ENCODE measurements around the gene RHOT2. TPM values are rescaled to one million over a fixed set of nuclear protein-coding genes. Genes with fewer than 3 reads are reported as not detected.

RHOT2 gene
- total and polyA plus RNA-seq, 2 donors, result 39.3 to 252 TPM

GRCh38 chr16:706189-707061, 38.5 kb downstream of the RHOT2 start:
- Histone ChIP-seq H3K36me3 (ENCODE audit: control insufficient read depth in 2 of 2, insufficient read depth in 2 of 2, low read length in 1 of 2) (no peaks in the 10 kb centered on the region), H3K4me1 (ENCODE audit: control insufficient read depth in 2 of 2, insufficient read depth in 2 of 2, low read length in 2 of 2) (peaks cover 0 to 6% of the 10 kb centered on the region in 2 donors), H3K9me3 (ENCODE audit: control insufficient read depth in 2 of 2, insufficient read depth in 1 of 2, low read length in 1 of 2) (peaks cover 0 to 1% of the 10 kb centered on the region in 2 donors), H3K27ac (ENCODE audit: low read depth in 1 of 2, low read length in 1 of 2) (no peak overlapping the region), H3K27me3 (ENCODE audit: control insufficient read depth in 2 of 2, insufficient read depth in 1 of 2, low read length in 1 of 2) (peaks cover 62 to 95% of the 10 kb centered on the region in 2 donors), H3K4me3 (ENCODE audit: low read length in 2 of 2) (peak overlapping the region in 1 of 2 donors; percentile 38)
- WGBS, result 8% methylated on average over 49 of the region's 49 CpGs
- no peak for DNase-seq (ENCODE audit: low read depth in 6 of 9, low spot score in 9 of 9)

- H3K4me3 ChIP-seq (ENCODE audit: low read length in 2 of 2), result no peak overlapping the region
- H3K27ac ChIP-seq (ENCODE audit: low read depth in 1 of 2, low read length in 1 of 2), result no peak overlapping the region
- H3K4me1 ChIP-seq (ENCODE audit: control insufficient read depth in 2 of 2, insufficient read depth in 2 of 2, low read length in 2 of 2), result peaks cover 0 to 6% of the 10 kb centered on the region in 2 donors
- H3K27me3 ChIP-seq (ENCODE audit: control insufficient read depth in 2 of 2, insufficient read depth in 1 of 2, low read length in 1 of 2), result peaks cover 55 to 93% of the 10 kb centered on the region in 2 donors
- H3K9me3 ChIP-seq (ENCODE audit: control insufficient read depth in 2 of 2, insufficient read depth in 1 of 2, low read length in 1 of 2), result peaks cover 0 to 1% of the 10 kb centered on the region in 2 donors
- DNase-seq (ENCODE audit: low read depth in 6 of 9, low spot score in 9 of 9), result no peak
- WGBS, result 55% methylated on average over 14 of the region's 14 CpGs
- no peaks in the 10 kb centered on the region for H3K36me3 ChIP-seq (ENCODE audit: control insufficient read depth in 2 of 2, insufficient read depth in 2 of 2, low read length in 1 of 2)
These were observed 39.2 kb downstream of the RHOT2 start for GRCh38 chr16:707062-707538.

DNA sequence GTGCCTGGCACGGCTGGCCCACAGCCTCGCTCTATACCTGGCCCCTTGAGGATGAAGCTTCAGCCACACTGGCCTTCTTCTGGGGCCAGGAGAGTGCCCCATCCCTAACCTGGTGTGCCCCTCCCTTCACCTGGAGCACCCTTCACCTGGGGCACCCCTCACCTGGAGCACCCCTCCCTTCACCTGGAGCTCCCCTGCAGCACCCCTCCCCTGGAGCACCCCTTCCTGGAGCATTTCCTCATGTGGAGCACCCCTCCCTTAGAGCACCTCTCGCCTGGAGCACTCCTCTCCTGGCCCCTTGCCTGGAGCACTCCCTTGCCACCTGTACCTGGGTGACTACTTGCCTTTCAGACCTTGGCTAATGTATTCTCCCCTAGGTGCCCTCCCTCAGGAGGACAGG, 40.1 kb downstream of the RHOT2 start:
- WGBS, result 63% methylated on average over 3 of the region's 3 CpGs
- Histone ChIP-seq H3K4me1 (ENCODE audit: control insufficient read depth in 2 of 2, insufficient read depth in 2 of 2, low read length in 2 of 2) (peaks cover 0 to 6% of the 10 kb centered on the region in 2 donors), H3K27me3 (ENCODE audit: control insufficient read depth in 2 of 2, insufficient read depth in 1 of 2, low read length in 1 of 2) (peaks cover 46 to 87% of the 10 kb centered on the region in 2 donors), H3K4me3 (ENCODE audit: low read length in 2 of 2) (no peak overlapping the region), H3K36me3 (ENCODE audit: control insufficient read depth in 2 of 2, insufficient read depth in 2 of 2, low read length in 1 of 2) (no peaks in the 10 kb centered on the region), H3K27ac (ENCODE audit: low read depth in 1 of 2, low read length in 1 of 2) (no peak overlapping the region), H3K9me3 (ENCODE audit: control insufficient read depth in 2 of 2, insufficient read depth in 1 of 2, low read length in 1 of 2) (peaks cover 0 to 1% of the 10 kb centered on the region in 2 donors)
- no peak for DNase-seq (ENCODE audit: low read depth in 6 of 9, low spot score in 9 of 9)

DNA sequence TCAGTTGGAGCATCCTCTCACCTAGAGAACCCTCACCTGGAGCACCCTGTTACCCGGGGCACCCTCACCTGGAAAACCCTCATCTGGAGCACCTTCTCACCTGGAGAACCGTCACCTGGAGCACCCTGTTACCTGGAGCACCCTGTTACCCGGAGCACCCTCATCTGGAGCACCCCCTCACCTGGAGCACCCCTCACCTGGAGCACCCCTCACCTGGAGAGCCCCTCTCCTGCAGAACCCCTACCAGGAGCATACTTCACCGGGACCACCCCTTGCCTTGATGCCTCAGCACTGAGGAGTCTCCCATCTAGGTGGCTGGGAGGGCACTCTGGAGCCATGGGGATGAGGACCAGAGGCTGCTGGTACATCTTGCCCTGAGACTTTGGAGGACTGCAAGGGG, 41.0 kb downstream of the RHOT2 start:
- H3K9me3 ChIP-seq (ENCODE audit: control insufficient read depth in 2 of 2, insufficient read depth in 1 of 2, low read length in 1 of 2), result peaks cover 0 to 1% of the 10 kb centered on the region in 2 donors
- WGBS, result 77% methylated on average over 4 of the region's 4 CpGs
- H3K4me3 ChIP-seq (ENCODE audit: low read length in 2 of 2), result no peak overlapping the region
- DNase-seq (ENCODE audit: low read depth in 6 of 9, low spot score in 9 of 9), result no peak
- H3K27me3 ChIP-seq (ENCODE audit: control insufficient read depth in 2 of 2, insufficient read depth in 1 of 2, low read length in 1 of 2), result peaks cover 40 to 83% of the 10 kb centered on the region in 2 donors
- H3K27ac ChIP-seq (ENCODE audit: low read depth in 1 of 2, low read length in 1 of 2), result no peak overlapping the region
- peaks cover 0 to 6% of the 10 kb centered on the region in 2 donors for H3K4me1 ChIP-seq (ENCODE audit: control insufficient read depth in 2 of 2, insufficient read depth in 2 of 2, low read length in 2 of 2)
- no peaks in the 10 kb centered on the region for H3K36me3 ChIP-seq (ENCODE audit: control insufficient read depth in 2 of 2, insufficient read depth in 2 of 2, low read length in 1 of 2)

DNA sequence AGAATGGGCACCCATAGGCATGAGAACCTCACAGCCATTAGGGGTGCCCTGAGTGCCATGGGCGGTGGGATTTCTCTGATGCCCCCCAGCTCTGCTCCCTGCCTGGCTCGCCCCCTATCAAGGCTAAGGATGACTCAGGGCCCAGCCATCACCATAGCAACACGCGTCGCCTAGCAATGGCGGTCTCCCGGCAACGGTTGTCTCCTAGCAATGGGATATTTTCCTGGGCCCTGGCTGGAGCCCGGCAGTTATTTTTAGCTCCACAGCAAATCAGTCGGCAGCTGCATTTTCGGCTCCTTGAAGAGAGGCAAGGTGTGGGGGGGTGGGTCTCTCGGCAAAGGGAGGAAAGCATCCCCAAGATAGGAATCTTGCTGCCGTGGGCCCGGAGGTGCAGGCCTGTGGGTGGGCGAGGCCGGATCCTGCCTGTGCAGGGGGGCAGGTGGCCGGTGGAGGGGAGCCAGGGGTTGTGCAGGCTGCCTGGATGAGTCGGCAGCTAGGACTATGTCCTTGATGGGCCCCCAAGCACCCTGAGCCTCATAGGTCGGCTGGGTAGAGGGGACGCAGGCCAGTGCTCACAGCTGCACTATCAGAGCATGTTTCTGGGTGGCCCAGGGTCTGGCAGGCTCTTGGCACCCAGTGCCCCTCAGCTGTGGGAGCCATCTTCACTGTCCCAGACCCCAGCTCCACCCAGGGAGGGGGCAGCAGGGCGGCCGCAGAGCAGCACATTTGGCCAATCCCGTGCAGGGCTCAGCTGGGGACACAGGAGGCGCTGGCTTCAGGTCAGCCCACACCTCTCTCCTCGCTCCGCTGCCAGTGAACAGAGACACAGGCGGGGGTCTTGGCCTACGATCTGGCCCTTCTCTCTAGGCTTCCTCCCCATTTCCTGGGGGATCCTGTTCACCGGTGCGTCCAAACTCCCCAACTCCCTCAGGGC, 41.9 kb downstream of the RHOT2 start:
- H3K27ac ChIP-seq (ENCODE audit: low read depth in 1 of 2, low read length in 1 of 2), result no peak overlapping the region
- DNase-seq (ENCODE audit: low read depth in 6 of 9, low spot score in 9 of 9), result no peak
- no peak overlapping the region for H3K4me3 ChIP-seq (ENCODE audit: low read length in 2 of 2)
- 49% methylated on average over 30 of the region's 30 CpGs for WGBS
- peaks cover 5 to 15% of the 10 kb centered on the region in 2 donors for H3K4me1 ChIP-seq (ENCODE audit: control insufficient read depth in 2 of 2, insufficient read depth in 2 of 2, low read length in 2 of 2)
- no peaks in the 10 kb centered on the region for H3K9me3 ChIP-seq (ENCODE audit: control insufficient read depth in 2 of 2, insufficient read depth in 1 of 2, low read length in 1 of 2)
- peaks cover 34 to 82% of the 10 kb centered on the region in 2 donors for H3K27me3 ChIP-seq (ENCODE audit: control insufficient read depth in 2 of 2, insufficient read depth in 1 of 2, low read length in 1 of 2)
- no peaks in the 10 kb centered on the region for H3K36me3 ChIP-seq (ENCODE audit: control insufficient read depth in 2 of 2, insufficient read depth in 2 of 2, low read length in 1 of 2)

GRCh38 chr16:710500-711075, 42.7 kb downstream of the RHOT2 start:
- Histone ChIP-seq H3K36me3 (ENCODE audit: control insufficient read depth in 2 of 2, insufficient read depth in 2 of 2, low read length in 1 of 2) (no peaks in the 10 kb centered on the region), H3K4me1 (ENCODE audit: control insufficient read depth in 2 of 2, insufficient read depth in 2 of 2, low read length in 2 of 2) (peaks cover 5 to 15% of the 10 kb centered on the region in 2 donors), H3K4me3 (ENCODE audit: low read length in 2 of 2) (no peak overlapping the region), H3K9me3 (ENCODE audit: control insufficient read depth in 2 of 2, insufficient read depth in 1 of 2, low read length in 1 of 2) (no peaks in the 10 kb centered on the region), H3K27ac (ENCODE audit: low read depth in 1 of 2, low read length in 1 of 2) (no peak overlapping the region), H3K27me3 (ENCODE audit: control insufficient read depth in 2 of 2, insufficient read depth in 1 of 2, low read length in 1 of 2) (peaks cover 26 to 81% of the 10 kb centered on the region in 2 donors)
- DNase-seq (ENCODE audit: low read depth in 6 of 9, low spot score in 9 of 9), result no peak
- 77% methylated on average over 21 of the region's 21 CpGs for WGBS

DNA sequence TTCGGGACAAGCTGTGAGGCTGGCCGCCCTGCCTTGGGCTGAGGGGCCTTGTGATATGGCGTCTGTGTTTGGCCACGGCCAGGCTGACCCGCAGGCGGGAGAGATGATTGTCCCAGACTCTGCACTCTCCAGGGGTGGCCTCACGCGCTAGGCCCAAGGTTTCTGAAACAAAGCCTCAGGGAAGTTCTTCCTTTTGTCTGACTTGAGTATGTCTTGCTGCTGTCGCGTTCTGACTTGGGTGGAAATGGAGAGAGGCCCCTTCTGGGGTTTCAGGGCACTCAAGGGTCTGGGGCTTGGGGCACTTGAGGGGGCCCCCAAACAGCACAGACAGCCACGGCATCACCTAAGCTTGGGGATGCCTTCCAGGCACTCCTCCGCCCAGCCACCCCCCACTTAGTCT, 43.2 kb downstream of the RHOT2 start:
- H3K27ac ChIP-seq (ENCODE audit: low read depth in 1 of 2, low read length in 1 of 2), result no peak overlapping the region
- H3K9me3 ChIP-seq (ENCODE audit: control insufficient read depth in 2 of 2, insufficient read depth in 1 of 2, low read length in 1 of 2), result no peaks in the 10 kb centered on the region
- 85% methylated on average over 12 of the region's 12 CpGs for WGBS
- H3K27me3 ChIP-seq (ENCODE audit: control insufficient read depth in 2 of 2, insufficient read depth in 1 of 2, low read length in 1 of 2), result peaks cover 21 to 83% of the 10 kb centered on the region in 2 donors
- no peak overlapping the region for H3K4me3 ChIP-seq (ENCODE audit: low read length in 2 of 2)
- DNase-seq (ENCODE audit: low read depth in 6 of 9, low spot score in 9 of 9), result no peak
- no peaks in the 10 kb centered on the region for H3K36me3 ChIP-seq (ENCODE audit: control insufficient read depth in 2 of 2, insufficient read depth in 2 of 2, low read length in 1 of 2)
- H3K4me1 ChIP-seq (ENCODE audit: control insufficient read depth in 2 of 2, insufficient read depth in 2 of 2, low read length in 2 of 2), result peaks cover 8 to 17% of the 10 kb centered on the region in 2 donors

DNA sequence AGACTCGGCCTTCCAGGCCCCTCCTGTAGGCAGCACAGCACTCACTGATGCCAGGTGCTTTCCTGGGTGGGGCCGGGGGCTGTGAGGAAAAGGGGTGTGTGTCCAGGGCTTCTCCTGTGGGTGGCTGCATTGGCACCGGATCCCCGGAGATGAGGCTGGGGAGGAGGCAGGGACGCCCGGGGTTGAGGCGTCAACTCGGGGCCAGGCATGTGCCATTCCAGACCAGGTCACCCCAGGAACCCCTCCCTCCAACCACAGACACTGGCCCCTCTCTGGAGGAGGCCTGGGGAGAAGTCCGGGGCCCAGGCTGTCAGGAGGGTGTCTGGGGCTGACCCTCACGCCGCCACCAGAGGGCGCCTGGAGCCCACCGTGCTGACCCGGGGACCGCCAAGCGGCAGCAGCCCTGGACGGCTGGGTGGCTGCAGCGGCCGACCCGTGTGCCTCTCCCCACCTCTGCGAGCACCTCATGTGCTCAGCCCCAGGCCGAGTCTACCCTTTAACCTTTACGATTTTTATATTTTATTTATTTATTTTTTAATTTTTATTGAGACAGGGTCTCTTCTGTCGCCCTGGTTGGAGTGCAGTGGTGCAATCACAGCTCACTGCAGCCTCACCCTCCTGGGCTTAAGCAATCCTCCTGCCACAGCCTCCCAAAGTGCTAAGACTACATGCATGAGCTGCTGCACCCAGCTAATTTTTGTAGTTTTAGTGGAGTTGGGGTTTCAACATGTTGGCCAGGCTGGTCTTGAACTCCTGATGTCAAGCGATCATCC, 43.8 kb downstream of the RHOT2 start:
- WGBS, result 14% methylated on average over 25 of the region's 25 CpGs
- Histone ChIP-seq H3K4me3 (ENCODE audit: low read length in 2 of 2) (no peak overlapping the region), H3K27ac (ENCODE audit: low read depth in 1 of 2, low read length in 1 of 2) (no peak overlapping the region), H3K36me3 (ENCODE audit: control insufficient read depth in 2 of 2, insufficient read depth in 2 of 2, low read length in 1 of 2) (no peaks in the 10 kb centered on the region), H3K27me3 (ENCODE audit: control insufficient read depth in 2 of 2, insufficient read depth in 1 of 2, low read length in 1 of 2) (peaks cover 15 to 83% of the 10 kb centered on the region in 2 donors), H3K9me3 (ENCODE audit: control insufficient read depth in 2 of 2, insufficient read depth in 1 of 2, low read length in 1 of 2) (no peaks in the 10 kb centered on the region), H3K4me1 (ENCODE audit: control insufficient read depth in 2 of 2, insufficient read depth in 2 of 2, low read length in 2 of 2) (peaks cover 14 to 19% of the 10 kb centered on the region in 2 donors)
- peak in 2 of 9 donors; percentile 69 to 79 for DNase-seq (ENCODE audit: low read depth in 6 of 9, low spot score in 9 of 9)
